ENCODE measurements around the gene ATG10.

Gene ATG10

DNA sequence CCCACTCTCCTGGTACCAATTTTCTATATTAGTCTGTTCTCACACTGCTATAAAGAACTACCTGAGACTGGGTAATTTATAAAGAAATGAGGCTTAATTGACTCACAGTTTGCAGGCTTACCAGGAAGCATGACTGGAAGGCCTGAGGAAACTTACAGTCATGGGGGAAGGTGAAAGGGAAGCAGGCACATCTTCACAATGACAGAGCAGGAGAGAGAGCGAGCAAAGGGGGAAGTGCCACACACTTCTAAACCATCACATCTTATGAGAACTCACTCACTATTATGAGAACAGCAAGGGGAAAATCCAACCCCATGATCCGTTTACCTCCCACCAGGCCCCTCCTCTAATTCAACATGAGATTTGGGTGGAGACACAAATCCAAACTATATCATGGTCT lies 72.2 kb downstream of the ATG10 start:
- H3K27me3 ChIP-seq: no peaks in the 10 kb centered on the region
- TF ChIP-seq, protein P1, sequence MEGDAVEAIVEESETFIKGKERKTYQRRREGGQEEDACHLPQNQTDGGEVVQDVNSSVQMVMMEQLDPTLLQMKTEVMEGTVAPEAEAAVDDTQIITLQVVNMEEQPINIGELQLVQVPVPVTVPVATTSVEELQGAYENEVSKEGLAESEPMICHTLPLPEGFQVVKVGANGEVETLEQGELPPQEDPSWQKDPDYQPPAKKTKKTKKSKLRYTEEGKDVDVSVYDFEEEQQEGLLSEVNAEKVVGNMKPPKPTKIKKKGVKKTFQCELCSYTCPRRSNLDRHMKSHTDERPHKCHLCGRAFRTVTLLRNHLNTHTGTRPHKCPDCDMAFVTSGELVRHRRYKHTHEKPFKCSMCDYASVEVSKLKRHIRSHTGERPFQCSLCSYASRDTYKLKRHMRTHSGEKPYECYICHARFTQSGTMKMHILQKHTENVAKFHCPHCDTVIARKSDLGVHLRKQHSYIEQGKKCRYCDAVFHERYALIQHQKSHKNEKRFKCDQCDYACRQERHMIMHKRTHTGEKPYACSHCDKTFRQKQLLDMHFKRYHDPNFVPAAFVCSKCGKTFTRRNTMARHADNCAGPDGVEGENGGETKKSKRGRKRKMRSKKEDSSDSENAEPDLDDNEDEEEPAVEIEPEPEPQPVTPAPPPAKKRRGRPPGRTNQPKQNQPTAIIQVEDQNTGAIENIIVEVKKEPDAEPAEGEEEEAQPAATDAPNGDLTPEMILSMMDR (IDR thresholded peaks at IDR 0.05; ENCODE audit: low read depth, low read length): no peak
- no peaks in the 10 kb centered on the region for H3K36me3 ChIP-seq
- H3K4me3 ChIP-seq (ENCODE audit: low read depth, low read length): no peak overlapping the region
- DNase-seq: no peak
- H3K9me3 ChIP-seq: no peaks in the 10 kb centered on the region
- H3K4me1 ChIP-seq: no peaks in the 10 kb centered on the region

DNA sequence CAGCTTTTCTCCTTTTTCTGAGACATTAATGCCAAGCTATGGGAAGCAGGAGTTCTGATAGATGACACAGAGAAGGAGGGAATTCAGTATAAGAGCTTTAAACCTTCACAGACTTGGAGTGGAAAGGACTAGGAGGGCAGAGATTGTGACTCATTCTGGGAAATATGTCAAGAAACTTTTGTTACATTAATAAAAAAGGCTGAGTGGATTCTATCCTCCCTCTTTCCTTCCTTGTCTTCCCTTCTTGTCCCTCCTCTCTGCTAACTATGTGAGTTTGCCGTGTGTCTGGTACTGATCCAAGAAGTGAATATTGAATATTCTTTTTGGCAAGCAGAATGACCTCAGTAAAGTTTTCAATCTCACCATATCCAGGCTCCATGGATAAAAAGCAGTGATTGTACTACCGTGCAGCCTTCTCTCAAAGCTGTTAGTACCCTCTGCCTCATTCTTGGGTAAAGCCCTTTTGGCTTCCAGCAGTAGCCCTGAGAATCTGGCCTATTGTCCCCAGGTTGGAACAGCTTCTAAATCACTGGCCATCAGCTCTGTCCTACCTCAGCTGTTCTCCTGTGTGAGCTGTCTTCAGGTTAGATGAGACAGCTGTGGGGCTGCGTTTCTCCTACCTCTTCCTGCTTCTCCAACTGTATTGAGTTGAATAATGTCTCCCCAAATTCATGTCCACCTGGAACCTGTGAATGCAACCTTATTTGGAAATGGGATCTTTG lies 73.9 kb downstream of the ATG10 start:
- no peaks in the 10 kb centered on the region for H3K4me1 ChIP-seq
- no peak for DNase-seq
- H3K4me3 ChIP-seq (ENCODE audit: low read depth, low read length): no peak overlapping the region
- TF ChIP-seq, protein P1 (IDR thresholded peaks at IDR 0.05; ENCODE audit: low read depth, low read length): no peak
- no peaks in the 10 kb centered on the region for H3K27me3 ChIP-seq
- H3K9me3 ChIP-seq: no peaks in the 10 kb centered on the region
- H3K36me3 ChIP-seq: no peaks in the 10 kb centered on the region

- DNase-seq: no peak
- TF ChIP-seq, protein P1 (IDR thresholded peaks at IDR 0.05; ENCODE audit: low read depth, low read length): no peak
- H3K36me3 ChIP-seq: no peaks in the 10 kb centered on the region
These were observed 74.4 kb downstream of the ATG10 start for GRCh38 chr5:82046276-82046647.

DNA sequence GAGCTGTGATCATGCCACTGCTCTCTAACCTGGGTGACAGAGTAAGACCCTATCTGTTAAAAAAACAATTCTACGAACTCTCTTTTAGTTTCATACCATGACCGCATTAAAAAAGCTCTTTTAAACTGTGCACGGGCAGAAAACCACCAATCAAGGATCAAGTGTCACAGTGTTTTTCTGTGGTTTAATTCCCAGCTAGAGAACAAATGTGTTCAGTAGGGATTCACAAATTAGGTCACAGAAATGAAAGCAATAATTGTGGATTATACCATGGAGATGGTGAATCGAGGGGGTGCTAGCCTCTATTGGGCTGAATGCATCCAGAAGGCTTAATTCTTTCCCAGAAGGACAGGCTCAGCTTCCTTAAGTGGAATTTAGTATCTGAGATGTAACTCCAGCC lies 79.1 kb downstream of the ATG10 start:
- Histone ChIP-seq H3K9me3 (no peaks in the 10 kb centered on the region), H3K36me3 (no peaks in the 10 kb centered on the region), H3K4me3 (ENCODE audit: low read depth, low read length) (no peak overlapping the region), H3K27me3 (no peaks in the 10 kb centered on the region), H3K4me1 (no peaks in the 10 kb centered on the region)
- no peak for DNase-seq
- TF ChIP-seq, protein P1 (IDR thresholded peaks at IDR 0.05; ENCODE audit: low read depth, low read length): no peak

More at GRCh38 chr5:82046276-82046647, 74.4 kb downstream of the ATG10 start:
- Histone ChIP-seq H3K4me3 (ENCODE audit: low read depth, low read length) (no peak overlapping the region), H3K27me3 (no peaks in the 10 kb centered on the region), H3K4me1 (no peaks in the 10 kb centered on the region), H3K9me3 (no peaks in the 10 kb centered on the region)

DNA sequence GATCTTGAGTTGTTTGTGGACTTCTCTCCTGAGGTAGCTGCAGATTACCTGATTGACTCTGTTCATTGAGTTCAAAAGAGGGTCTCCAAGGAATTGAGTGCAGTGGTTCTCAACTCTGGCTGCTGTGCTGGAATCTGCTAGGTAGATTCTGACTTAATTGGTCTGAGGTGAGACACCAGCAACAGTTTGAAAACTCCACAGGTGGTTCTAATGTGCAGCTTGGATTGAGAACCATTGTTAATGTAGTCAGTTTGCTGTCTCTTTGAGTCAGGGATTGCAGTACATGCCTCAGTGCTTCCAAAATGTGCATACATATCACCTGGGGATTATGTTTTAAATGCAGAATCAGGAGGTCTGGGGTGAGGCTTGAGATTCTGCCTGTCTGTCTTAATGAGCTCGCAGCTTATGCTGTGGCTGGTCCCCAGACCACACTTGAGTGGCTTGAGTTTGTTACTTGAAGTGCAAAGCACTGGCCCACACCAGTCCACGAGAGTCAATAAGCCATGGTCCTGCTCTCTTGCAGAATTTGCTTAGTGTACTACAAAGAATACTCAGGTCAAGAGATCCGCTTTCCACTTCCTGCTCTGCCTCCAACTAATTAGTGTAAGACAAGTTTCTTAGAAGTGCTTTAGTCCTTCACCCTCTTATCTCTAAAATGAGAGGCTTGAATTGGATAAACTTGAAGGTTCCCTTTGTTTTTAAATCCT lies 82.3 kb downstream of the ATG10 start:
- no peak overlapping the region for H3K4me3 ChIP-seq (ENCODE audit: low read depth, low read length)
- TF ChIP-seq, protein P1 (IDR thresholded peaks at IDR 0.05; ENCODE audit: low read depth, low read length): no peak
- no peaks in the 10 kb centered on the region for H3K9me3 ChIP-seq
- no peaks in the 10 kb centered on the region for H3K4me1 ChIP-seq
- no peaks in the 10 kb centered on the region for H3K36me3 ChIP-seq
- no peaks in the 10 kb centered on the region for H3K27me3 ChIP-seq
- DNase-seq: no peak

DNA sequence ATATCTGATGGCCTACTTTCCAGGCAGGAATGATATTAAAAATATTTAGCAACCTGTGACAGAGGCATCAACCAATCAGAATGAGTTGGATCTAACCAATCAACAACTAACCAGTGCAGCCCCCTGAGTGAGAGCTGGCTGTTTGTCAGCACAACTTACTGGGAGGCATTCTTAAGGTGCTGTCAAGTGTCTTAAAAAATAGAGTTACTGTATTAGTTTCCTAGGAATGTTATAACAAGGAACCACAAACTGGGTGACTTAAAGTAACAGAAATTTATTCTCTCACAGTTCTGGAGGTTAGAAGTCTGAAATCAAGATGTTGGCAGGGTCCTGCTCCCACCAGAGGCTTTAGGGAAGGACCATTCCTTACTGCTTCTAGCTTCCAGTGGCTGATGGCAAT lies 85.2 kb downstream of the ATG10 start:
- Histone ChIP-seq H3K27me3 (no peaks in the 10 kb centered on the region), H3K36me3 (no peaks in the 10 kb centered on the region), H3K4me1 (no peaks in the 10 kb centered on the region), H3K9me3 (no peaks in the 10 kb centered on the region), H3K4me3 (ENCODE audit: low read depth, low read length) (no peak overlapping the region)
- TF ChIP-seq, protein P1 (IDR thresholded peaks at IDR 0.05; ENCODE audit: low read depth, low read length): no peak
- DNase-seq: no peak

All from BE2C (cell line).